ENCODE results near the gene ATXN1. TPM values are rescaled to one million over a fixed set of nuclear protein-coding genes. Genes with fewer than 3 reads are reported as not detected.

Gene ATXN1
- polyA plus RNA-seq, 1 donor (not counting 4 experiments of a cell fraction or from before 2014, with no cell fraction given), result 9.7 TPM

- TF ChIP-seq EZH2 (IDR thresholded peaks at IDR 0.05; ENCODE audit: low read length), result no peak
- TF ChIP-seq CTCF (optimal IDR thresholded peaks at IDR 0.05 in 1 of 3, IDR thresholded peaks at IDR 0.05 in 1 of 3, conservative IDR thresholded peaks at IDR 0.05 in 1 of 3; ENCODE audit: extremely low read depth in 1 of 3, insufficient read depth in 2 of 3, low read length in 3 of 3), result no peak
- DNase-seq (ENCODE audit: low read depth, low spot score) (no peak), FAIRE-seq (no peak)
- Histone ChIP-seq H2AFZ (ENCODE audit: control insufficient read depth, low read length) (no peak overlapping the region), H3K27ac (ENCODE audit: control insufficient read depth, insufficient read depth, low read length) (no peak overlapping the region), H3K9ac (ENCODE audit: control insufficient read depth, extremely low read depth, insufficient read depth, low read length) (no peak overlapping the region), H3K9me3 (ENCODE audit: control insufficient read depth, low read depth, low read length) (no peaks in the 10 kb centered on the region), H3K27me3 (ENCODE audit: control insufficient read depth, extremely low read depth, insufficient read depth, low read length) (no peaks in the 10 kb centered on the region), H3K9me1 (ENCODE audit: control insufficient read depth, extremely low read depth, insufficient read depth, low read length) (no peaks in the 10 kb centered on the region), H3K4me1 (ENCODE audit: control insufficient read depth, extremely low read depth, insufficient read depth, low read length) (no peaks in the 10 kb centered on the region), H3K4me2 (ENCODE audit: control insufficient read depth, extremely low read depth, insufficient read depth, low read depth, low read length) (no peak overlapping the region), H4K20me1 (ENCODE audit: control insufficient read depth, extremely low read depth, insufficient read depth, low read length) (no peaks in the 10 kb centered on the region), H3K79me2 (ENCODE audit: control insufficient read depth, insufficient read depth, low read length) (no peaks in the 10 kb centered on the region), H3K4me3 (ENCODE audit: control insufficient read depth in 2 of 3, extremely low read depth in 1 of 3, insufficient read depth in 2 of 3, low read depth in 1 of 3, low read length in 3 of 3) (no peak overlapping the region), H3K36me3 (ENCODE audit: control insufficient read depth in 2 of 2, extremely low read depth in 1 of 2, insufficient read depth in 2 of 2, low read length in 2 of 2) (no peaks in the 10 kb centered on the region)
- dilution Hi-C loops (cut with MboI; ENCODE audit: extremely low pct_ligation_motif_present, low sequenced_read_pairs), result no loop called here
Measured at GRCh38 chr6:16608444-16608843, 152.8 kb downstream of the ATXN1 start.

GRCh38 chr6:16602035-16602434, 159.2 kb downstream of the ATXN1 start:
- Histone ChIP-seq H3K36me3 (ENCODE audit: control insufficient read depth in 2 of 2, extremely low read depth in 1 of 2, insufficient read depth in 2 of 2, low read length in 2 of 2) (no peaks in the 10 kb centered on the region), H3K4me2 (ENCODE audit: control insufficient read depth, extremely low read depth, insufficient read depth, low read depth, low read length) (no peak overlapping the region), H3K79me2 (ENCODE audit: control insufficient read depth, insufficient read depth, low read length) (no peaks in the 10 kb centered on the region), H3K27ac (ENCODE audit: control insufficient read depth, insufficient read depth, low read length) (no peak overlapping the region), H3K9me1 (ENCODE audit: control insufficient read depth, extremely low read depth, insufficient read depth, low read length) (no peaks in the 10 kb centered on the region), H3K4me1 (ENCODE audit: control insufficient read depth, extremely low read depth, insufficient read depth, low read length) (peaks cover 17% of the 10 kb centered on the region), H4K20me1 (ENCODE audit: control insufficient read depth, extremely low read depth, insufficient read depth, low read length) (no peaks in the 10 kb centered on the region), H3K4me3 (ENCODE audit: control insufficient read depth in 2 of 3, extremely low read depth in 1 of 3, insufficient read depth in 2 of 3, low read depth in 1 of 3, low read length in 3 of 3) (no peak overlapping the region), H2AFZ (ENCODE audit: control insufficient read depth, low read length) (no peak overlapping the region), H3K9me3 (ENCODE audit: control insufficient read depth, low read depth, low read length) (no peaks in the 10 kb centered on the region), H3K27me3 (ENCODE audit: control insufficient read depth, extremely low read depth, insufficient read depth, low read length) (no peaks in the 10 kb centered on the region), H3K9ac (ENCODE audit: control insufficient read depth, extremely low read depth, insufficient read depth, low read length) (no peak overlapping the region)
- FAIRE-seq (no peak), DNase-seq (ENCODE audit: low read depth, low spot score) (no peak)
- no peak for TF ChIP-seq CTCF (optimal IDR thresholded peaks at IDR 0.05 in 1 of 3, IDR thresholded peaks at IDR 0.05 in 1 of 3, conservative IDR thresholded peaks at IDR 0.05 in 1 of 3; ENCODE audit: extremely low read depth in 1 of 3, insufficient read depth in 2 of 3, low read length in 3 of 3)
- dilution Hi-C loops (cut with MboI; ENCODE audit: extremely low pct_ligation_motif_present, low sequenced_read_pairs), result no loop called here

Data from keratinocyte (primary cell).